Astrocyte of the cerebellum (primary cell): ENCODE results near the gene VEZF1.

Experiments used
- DNase-seq: peaks from one replicate; pipeline ENCODE4 v3.0.0-alpha.2; 2011; ENCODE audit warnings: low read depth
- H3K4me3 ChIP-seq: 2 replicates; pipeline ENCODE4 v1.5.1; 2011; ENCODE audit warnings: mild to moderate bottlenecking, low read depth, low read length, moderate library complexity
- in situ Hi-C: cut with HindIII; loops from 2 replicates; pipeline ENCODE4 v1.10.0; 2017; ENCODE audit warnings: low sequenced_read_pairs
- TF ChIP-seq, protein P1 (sequence below): IDR thresholded peaks from 2 replicates; pipeline ENCODE4 v1.5.1; 2012; ENCODE audit warnings: low read length, low read depth, moderate library complexity, mild to moderate bottlenecking; ENCODE audit errors: missing control alignments

Gene VEZF1

DNA sequence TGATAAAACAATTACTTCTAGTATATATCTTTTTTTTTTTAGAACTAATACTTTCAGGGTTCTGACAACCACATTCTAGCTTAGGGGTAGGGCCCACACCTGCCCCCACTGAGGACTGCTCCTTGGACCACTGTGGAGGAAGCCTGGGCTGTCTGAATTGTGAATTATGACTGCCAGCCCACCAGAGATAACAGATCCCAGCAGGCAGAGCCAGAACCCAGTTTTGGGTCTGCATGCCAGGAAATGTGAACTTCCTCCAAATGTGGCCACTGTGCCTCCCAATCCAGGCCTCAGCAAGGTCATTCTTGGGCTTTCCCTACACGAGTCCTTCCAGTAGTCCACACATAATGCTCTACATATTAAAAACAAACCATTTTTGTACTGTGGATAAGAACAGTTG lies 15.9 kb downstream of the VEZF1 start:
- no peak for DNase-seq
- in situ Hi-C loops = no loop called here
- no peak overlapping the region for H3K4me3 ChIP-seq
- TF ChIP-seq, protein P1, sequence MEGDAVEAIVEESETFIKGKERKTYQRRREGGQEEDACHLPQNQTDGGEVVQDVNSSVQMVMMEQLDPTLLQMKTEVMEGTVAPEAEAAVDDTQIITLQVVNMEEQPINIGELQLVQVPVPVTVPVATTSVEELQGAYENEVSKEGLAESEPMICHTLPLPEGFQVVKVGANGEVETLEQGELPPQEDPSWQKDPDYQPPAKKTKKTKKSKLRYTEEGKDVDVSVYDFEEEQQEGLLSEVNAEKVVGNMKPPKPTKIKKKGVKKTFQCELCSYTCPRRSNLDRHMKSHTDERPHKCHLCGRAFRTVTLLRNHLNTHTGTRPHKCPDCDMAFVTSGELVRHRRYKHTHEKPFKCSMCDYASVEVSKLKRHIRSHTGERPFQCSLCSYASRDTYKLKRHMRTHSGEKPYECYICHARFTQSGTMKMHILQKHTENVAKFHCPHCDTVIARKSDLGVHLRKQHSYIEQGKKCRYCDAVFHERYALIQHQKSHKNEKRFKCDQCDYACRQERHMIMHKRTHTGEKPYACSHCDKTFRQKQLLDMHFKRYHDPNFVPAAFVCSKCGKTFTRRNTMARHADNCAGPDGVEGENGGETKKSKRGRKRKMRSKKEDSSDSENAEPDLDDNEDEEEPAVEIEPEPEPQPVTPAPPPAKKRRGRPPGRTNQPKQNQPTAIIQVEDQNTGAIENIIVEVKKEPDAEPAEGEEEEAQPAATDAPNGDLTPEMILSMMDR = no peak

DNA sequence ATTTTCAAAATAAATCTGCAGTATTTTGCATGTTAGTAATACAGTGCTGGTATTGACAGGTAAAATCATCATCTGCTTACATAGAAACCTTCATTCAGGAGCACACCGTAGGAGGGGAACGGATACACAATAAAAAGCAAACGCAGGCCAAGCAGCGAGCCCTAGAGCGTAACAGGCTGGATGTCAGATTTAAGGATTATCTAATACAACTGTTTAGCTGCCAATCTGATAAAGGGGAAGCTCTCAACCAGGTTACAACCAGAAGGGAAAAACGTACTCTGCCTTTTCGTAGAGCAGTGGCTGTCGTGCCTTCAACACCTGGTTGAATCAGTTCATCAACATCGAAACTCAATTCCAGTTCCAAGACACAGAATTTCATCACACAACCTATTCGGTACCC lies 16.5 kb downstream of the VEZF1 start:
- no peak overlapping the region for H3K4me3 ChIP-seq
- TF ChIP-seq, protein P1 = no peak
- DNase-seq = no peak
- in situ Hi-C loops = no loop called here

DNA sequence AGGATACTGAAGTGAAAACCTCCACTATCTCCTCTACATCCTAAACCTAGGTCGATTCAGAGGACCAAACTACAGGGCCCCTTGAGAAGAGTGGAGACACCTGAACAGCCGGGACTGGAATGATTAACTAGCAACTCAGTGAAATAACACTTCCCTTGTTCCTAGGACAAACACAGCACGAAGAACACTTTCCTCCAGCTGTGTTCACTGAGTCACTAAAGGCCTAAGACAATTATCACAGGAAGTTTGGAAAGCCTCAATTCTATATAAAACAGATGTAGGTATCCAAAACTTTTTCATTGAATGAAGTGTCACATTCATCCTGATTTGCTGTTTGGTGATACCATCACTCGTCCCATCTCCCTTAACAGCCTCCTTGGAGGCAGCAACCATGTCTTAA lies 17.3 kb downstream of the VEZF1 start:
- in situ Hi-C loops = no loop called here
- TF ChIP-seq, protein P1 = no peak
- H3K4me3 ChIP-seq = no peak overlapping the region
- no peak for DNase-seq

GRCh38 chr17:57968456-57968855 lies 19.6 kb downstream of the VEZF1 start:
- TF ChIP-seq, protein P1 = no peak
- no peak for DNase-seq
- in situ Hi-C loops = no loop called here
- H3K4me3 ChIP-seq = no peak overlapping the region

DNA sequence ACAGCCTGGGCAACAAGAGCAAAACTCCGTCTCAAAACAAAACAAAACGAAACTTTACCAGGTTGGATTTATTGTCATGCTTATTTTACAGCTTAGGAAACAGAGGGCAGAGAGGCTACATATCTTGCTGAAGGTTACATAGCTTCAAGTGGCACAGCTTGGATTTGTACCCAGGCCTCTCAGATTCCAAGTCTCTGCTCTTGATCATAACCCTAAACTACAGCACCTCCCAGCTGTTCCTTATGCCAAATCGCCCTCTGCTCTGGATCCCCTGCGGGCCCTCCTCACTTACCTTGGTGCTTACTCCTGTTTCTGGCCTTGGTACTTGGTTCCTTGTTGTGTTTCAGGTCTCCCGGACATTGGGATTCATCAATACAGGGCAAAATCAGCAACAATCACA lies 21.2 kb downstream of the VEZF1 start:
- DNase-seq = no peak
- no peak overlapping the region for H3K4me3 ChIP-seq
- in situ Hi-C loops = no loop called here
- TF ChIP-seq, protein P1 = no peak

GRCh38 chr17:57966246-57966645 lies 21.8 kb downstream of the VEZF1 start:
- no peak for DNase-seq
- TF ChIP-seq, protein P1 = no peak
- in situ Hi-C loops = no loop called here
- H3K4me3 ChIP-seq = no peak overlapping the region

DNA sequence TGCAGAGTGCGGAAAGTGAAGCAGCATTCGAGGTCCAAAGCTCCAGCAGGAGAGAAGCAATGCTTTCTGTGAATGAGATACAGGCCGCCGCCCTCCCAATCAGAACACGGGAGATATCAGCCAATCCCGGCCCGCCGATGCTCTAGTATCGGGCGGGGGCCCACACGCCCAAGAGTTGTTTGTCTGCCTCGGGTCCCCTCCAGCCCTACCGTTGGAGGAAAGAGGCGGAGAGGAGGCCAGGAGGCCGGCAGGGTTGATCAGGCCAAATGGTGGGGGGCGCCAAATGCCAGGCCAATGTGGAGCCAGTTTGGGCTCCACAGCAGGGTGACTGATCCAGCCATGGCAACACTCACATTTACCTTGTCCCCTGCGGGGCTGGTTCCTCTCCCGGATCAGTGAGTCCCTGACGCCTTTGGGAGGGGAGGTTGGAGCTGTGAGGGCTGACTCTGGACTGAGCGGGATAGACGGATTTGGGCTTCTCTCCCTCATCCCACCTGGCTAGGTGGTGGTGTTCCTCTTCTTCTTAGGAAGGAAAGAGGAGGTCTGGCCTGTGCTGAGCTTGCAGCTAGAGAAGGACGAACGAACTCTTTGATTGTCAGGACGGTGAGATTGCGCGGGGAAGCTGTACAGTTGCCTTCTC lies 22.4 kb downstream of the VEZF1 start:
- in situ Hi-C loops = no loop called here
- no peak overlapping the region for H3K4me3 ChIP-seq
- DNase-seq = no peak
- TF ChIP-seq, protein P1 = no peak
